ENCODE results near the gene FZD8.

The FZD8 gene

DNA sequence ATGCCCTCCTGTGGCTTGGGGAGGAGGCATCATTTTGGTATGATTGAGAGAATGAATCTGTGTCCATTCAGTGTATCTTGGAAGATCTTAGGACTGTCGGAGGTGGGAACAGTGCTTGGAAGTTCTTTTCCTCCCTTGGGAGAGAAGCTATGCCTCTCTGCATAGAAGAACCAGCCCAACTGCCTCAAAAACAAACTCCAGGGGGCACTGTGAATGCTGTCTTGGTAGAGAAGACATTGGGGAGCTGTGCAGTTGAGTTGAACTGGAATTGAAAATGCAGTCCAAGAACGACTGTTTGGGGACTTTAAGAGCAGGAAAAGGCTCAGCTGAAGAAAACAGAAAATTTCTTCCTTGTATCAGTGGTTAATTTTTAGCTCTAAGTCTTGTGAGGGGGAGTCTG is 41.9 kb downstream of the FZD8 start:
- no peak for DNase-seq

DNA sequence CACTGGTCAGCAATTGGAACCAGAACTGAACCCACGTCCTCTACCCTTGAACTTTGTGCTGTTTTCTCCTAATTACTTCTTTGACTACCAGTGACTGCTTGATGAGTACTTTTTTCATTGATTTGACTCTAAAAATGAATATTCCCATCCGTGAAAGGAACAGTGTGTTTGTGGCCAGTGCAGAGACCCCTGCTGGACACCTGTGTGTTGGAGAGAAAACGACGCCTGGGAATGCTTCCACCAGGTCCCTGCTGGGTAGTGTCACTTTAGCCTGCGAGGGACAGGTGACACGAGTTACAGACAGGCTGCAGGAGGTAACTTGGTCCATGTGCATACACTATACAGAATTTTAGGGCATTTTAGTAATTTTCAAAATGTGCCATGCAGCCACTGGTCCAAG is 43.7 kb downstream of the FZD8 start:
- DNase-seq = no peak

DNA sequence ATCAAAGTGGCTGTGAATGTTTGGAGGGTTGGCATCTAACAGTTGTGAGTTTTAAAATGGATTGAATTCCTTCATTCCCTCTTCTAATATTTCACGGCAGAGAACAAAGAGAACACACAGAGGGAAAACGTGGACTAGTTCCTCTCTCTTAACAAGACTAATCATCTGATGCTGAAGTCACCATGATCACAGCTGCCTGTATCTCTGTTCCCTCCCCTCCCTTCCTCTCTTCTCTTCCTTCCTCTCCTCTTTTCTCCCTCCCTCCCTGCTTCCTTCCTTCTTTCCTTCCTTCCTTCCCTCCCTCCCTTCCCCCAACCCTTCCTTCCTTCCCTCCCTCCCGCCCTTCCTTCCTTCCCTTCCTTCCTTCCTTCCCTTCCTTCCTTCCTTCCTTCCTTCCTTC is 47.0 kb downstream of the FZD8 start:
- DNase-seq = no peak

DNA sequence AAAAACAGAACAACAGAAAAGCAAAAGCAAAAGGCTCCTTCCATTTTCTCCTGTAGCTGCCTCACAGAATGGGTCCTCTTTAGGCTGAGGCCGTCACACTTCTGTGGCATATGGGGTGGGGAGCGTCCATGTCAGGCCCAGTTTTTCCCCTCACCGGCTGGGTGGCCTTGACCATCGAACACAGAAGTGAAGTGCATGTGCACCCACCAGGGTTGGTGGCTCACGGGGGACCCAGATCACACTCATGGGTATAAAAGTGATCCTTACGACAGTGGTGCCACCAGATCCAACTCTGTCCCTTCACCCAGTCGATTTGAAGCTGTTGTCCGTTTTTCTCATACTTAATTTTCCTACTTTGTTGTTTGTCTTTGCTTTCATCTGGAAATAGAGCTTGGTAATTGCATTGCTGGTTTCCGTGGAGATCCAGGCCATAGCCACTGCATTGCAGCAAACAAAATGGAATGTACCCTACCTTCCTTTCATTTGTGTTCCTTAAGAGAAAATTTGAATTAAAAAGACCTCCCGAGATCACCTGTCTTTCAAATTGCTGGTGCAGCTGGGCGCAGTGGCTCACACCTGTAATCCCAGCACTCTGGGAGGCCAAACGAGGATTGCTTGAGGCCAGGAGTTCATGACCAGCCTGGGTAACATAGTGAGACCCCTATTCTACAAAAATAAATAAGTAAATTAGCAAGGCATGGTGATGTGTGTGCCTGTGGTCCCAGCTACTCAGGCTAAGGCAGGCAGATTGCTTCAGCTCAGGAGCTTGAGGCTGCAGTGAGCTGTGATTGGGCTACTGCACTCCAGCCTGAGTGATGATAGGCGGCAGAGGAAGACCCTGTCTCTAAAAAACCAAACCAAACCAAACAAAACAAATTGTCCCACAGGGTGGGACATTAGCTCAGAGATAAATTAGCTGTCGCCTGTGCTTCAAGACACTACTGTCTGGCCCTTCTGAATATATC is 47.7 kb downstream of the FZD8 start:
- DNase-seq = no peak

DNA sequence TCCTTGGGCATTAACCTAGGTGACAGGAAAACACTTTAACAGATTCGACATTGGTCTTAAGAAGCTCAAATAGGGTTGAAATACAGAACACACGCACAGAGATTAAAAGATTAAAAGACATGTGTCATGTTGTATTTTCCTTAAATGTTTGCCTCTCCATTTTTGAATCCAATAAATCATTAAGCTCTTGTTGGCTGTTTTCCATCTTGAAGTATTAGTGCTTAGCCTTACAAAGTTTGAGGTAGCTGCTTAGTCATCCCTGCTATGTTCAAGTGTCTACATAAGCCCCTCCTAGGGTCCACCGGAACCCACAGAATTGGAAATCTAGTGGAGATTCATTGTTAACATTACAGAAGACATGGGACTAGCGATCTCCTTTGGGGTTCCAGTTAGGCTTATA is 49.7 kb downstream of the FZD8 start:
- no peak for DNase-seq

DNA sequence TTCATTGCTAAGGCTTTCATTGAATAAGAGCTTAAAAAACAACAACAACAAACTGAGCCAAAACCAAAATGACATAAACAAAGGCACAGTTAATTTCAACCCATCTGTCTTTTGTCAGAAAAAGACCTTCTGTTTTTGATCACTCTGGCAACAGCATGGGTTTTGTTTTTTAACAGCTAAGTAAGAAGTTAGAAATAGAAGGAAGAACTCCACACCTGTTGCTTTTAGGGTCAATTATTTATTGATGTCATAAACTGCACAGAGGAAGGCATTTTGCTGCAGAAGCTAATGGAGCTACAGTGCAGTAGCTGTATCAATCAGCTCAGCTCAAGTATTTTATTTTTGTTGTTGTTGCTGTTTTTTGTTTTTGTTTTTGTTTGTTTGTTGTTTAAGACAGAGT is 53.3 kb downstream of the FZD8 start:
- DNase-seq = no peak
